CD4-positive, alpha-beta T cell treated with Interleukin-15 for 4 hours (primary cell): ENCODE measurements around the gene OPN1LW.
"Not testable (repeated sequence)": the region's sequence is repeated elsewhere in the genome, so short reads cannot be mapped to it uniquely, and the experiment has no call there.

Source experiments
- DNase-seq: peaks from one replicate; pipeline ENCODE4 v3.0.0-alpha.2; 2020; ENCODE audit warnings: low spot score

Gene OPN1LW

DNA sequence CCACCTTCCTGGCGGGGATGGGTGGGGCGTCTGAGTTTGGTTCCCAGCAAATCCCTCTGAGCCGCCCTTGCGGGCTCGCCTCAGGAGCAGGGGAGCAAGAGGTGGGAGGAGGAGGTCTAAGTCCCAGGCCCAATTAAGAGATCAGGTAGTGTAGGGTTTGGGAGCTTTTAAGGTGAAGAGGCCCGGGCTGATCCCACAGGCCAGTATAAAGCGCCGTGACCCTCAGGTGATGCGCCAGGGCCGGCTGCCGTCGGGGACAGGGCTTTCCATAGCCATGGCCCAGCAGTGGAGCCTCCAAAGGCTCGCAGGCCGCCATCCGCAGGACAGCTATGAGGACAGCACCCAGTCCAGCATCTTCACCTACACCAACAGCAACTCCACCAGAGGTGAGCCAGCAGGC is at the start of gene OPN1LW:
TSS of gene OPN1LW (plus strand) at position 234 of the 400 bp plus-strand sequence. CDS start at position 275, 41 bp downstream.
- not testable (repeated sequence) for DNase-seq

DNA sequence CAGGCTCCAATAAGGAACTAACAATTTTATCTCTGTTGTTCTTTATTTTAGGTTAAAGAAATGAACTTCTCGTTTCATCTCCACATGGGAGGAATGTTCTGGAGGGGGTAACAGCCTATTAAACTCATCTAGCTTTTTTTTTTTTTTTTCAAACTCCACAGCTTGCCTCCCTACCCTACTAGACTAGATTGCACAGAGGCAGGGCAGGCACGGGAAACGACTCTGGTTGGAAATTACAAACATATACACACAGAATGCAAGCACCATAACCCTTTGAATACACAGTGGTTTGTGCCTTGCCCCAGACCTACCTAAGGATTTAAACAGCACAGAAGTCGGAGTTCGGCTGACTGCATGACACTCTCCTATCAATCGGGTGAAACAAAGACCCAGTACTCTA is 49.2 kb upstream of the OPN1LW start:
- DNase-seq = no peak

DNA sequence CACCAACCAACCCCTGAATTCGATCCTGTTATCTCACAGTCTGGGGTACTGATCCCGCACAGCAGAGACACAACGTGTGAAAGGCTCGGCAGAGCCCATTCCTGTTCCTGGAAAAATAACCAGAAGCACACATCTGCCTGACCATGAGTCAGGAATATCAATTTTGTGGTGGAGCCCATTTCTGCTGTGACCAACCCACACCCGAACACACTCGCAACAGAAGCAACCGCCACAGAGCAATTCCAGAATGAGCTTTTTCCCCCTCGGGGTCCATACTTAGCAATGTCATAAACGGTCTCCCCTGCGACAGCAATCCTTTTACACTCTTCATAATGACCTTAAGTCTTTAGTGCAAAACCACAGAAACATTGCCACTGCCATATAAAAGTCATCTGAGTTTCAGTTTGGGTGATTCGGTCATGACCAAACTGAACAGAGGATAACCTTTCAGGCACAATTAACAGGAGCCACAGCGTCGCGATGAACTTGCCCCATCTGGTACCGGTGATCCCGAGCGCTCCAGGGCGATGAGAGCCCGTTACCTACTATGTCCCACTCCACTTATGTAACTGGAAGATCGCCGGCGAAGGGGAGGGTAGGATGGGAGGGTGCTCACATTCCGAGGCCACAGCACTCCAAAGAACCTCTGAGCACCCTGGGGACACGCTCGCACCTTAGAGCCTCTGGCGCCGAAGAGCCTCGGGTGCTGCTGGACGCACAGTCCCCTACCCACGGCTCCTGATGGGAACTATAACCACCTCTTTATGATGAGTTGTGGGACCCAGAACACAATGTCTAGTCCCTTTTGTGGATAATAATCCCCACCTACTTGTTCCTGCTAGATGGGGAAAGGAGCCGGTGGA is 47.7 kb upstream of the OPN1LW start:
- DNase-seq = no peak

DNA sequence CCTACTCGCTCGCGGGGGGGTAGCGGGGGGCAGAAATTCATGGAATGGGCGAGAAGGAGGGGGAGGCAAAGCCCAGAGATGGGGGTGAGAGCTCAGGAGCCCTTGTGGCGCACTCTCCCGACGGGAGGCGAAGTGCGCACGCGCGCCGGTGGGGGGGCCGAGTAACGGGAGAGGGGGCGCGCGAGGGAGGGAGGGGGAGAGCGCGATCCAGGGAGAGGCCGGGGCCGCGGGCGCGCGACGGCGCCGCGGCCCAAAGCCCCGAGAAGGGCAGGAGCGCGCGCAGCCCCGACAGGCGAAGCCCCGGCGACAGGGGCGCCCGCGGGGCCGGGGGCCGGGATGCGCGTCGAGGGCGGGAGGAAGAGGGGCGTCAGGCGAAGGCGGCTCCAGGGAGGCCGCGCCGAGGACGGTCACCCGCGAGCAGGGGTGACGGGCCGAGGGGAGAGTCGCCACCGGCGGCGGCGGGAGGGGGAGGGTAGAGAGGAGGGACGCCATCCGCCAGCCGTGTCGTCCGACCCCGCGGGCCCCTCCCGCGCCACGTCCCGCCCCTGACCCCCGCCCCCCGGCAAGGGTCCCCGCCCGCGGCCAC is 46.9 kb upstream of the OPN1LW start:
- peak; percentile 65 for DNase-seq

DNA sequence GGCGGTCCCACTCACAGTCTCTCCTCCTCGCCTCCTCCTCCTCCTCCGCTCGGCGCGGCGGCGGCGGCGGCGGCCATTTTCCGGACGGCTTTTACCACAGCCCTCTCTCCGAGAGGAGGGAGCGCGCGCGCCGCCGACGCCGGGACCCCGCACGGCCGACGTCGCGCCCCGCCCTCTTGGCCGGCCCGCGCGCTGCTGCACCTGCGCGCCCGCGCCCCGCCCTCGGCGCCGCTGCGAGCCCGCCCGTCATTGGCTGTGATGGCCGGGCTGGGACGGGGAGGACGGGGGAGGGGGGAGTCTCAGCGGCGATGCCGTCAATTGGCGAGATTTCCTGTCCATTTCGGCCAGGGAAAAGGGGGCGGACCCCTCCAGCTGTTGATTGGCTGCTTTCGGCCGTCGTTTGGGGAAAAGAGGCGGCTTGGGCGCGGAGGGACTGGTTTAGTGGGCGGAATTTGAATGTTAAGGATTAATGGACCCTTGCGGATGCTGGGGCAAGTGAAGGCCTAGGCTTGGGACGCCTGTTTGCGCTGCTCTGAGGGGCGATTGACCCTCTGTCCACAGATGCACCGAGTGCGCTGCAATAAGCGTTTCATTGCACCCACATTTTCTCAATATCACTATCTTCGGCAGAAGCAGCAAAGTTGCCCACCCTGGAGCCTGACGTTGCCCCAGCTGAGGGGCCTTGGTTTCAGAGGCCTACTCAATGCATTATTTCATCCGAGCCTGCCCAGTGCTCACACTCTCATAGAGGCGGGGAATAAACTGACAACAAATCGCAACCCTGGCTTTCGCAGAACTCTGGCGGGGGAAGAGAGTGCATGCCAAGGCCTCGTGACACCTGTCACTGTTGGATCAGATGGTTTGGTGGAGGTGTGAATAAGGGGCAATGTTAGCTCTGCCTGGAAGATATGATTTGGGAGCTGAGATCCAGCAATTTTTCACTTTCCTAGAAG is 46.2 kb upstream of the OPN1LW start, which contains the start of gene MECP2:
TSS of gene MECP2 (minus strand) at position 129 of the 953 bp plus-strand sequence.
- DNase-seq = peak; percentile 89

DNA sequence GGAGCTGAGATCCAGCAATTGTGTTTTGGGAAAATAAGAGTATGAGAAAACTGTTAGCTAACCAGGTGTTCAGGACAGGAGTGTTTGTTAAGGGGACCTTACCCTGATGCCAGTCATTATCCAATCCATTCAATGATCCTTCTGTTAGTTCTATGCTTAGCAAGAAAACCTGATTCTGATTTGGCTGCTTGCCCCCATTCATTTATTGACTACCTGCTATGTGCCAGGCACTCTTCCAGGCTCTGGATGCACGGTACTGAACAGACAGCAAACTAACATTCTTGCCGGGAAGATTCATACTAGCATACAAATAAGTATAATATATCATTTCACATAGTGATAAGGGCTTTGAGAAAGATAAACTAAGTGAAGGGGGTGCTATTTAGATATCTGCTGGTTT is 45.5 kb upstream of the OPN1LW start:
- DNase-seq = no peak

DNA sequence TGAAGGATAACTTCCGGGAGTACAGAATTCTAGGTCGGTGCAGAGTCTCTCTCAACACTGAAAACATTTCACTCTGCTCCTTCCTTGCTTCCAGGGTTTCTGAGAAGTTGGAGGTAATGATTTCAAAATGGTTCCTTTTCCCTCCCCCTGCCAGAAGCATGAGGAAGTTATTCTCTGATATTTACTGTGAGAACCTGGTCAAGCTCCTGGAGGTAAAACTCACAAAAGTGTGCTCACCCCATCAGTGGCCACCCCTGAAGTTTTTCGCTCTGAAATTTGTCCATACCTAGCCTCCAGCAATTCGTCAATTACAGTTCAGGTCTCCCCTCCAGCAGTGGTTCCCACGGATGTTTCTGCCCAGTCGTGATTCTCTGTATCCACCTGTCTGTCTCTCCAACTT is 30.3 kb upstream of the OPN1LW start:
- no peak for DNase-seq

DNA sequence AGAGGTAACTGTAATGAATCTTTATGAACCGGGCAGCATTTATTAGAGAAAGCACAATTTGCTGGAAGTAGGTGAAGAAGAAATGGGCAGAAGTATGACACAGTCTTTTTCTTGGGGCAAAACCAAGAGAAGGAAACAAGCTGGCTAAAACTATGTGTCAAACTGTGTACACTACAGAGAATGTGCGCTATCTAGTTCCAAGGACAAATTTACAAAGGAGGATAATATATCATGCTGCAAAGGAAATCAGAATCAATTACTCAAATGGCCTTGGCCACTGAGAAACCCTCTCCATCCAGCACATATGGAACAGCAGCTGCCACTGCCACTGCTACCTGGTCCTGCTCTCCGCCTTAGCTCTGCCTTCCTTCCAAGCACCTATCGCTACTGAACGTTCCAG is 29.4 kb upstream of the OPN1LW start:
- no peak for DNase-seq

DNA sequence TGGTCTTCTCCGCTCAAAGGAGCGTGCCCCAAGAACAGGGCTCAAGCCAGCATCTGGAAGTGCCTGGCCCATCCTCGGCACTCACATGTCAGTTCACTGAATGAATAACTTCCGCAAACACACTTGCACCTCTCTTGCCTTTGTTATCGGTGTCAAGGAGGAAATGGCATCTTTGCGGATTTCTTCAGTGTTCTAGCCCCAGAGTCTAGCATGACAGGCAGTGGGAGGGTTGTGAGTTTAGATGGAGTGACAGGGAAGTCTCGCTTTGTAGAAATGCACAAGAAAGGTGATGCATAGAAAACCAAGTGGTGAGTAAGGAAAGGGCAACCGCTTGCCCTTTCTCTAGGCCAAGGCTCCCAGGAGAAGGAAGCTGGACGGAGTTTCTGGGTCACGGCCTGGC is 29.0 kb upstream of the OPN1LW start:
- no peak for DNase-seq

DNA sequence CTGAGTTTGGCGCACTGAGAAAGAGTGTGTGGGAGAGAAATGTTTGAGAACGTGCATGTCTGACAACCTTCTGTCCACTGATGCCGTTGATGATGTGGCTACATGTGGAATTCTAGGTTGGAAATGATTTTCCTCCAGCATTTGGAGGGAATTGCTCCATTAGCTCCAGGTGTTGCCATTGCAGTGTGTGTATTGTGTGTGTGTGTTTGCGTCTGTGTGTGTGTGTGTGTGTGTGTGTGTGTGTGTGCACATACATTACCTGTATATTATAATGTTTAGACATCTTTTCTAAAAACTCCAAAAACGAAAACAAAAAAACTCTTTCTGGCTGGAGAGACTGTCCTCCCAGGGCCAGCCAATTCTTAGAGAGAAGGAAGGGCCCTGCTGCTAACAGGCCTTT is 28.3 kb upstream of the OPN1LW start:
- DNase-seq = no peak

DNA sequence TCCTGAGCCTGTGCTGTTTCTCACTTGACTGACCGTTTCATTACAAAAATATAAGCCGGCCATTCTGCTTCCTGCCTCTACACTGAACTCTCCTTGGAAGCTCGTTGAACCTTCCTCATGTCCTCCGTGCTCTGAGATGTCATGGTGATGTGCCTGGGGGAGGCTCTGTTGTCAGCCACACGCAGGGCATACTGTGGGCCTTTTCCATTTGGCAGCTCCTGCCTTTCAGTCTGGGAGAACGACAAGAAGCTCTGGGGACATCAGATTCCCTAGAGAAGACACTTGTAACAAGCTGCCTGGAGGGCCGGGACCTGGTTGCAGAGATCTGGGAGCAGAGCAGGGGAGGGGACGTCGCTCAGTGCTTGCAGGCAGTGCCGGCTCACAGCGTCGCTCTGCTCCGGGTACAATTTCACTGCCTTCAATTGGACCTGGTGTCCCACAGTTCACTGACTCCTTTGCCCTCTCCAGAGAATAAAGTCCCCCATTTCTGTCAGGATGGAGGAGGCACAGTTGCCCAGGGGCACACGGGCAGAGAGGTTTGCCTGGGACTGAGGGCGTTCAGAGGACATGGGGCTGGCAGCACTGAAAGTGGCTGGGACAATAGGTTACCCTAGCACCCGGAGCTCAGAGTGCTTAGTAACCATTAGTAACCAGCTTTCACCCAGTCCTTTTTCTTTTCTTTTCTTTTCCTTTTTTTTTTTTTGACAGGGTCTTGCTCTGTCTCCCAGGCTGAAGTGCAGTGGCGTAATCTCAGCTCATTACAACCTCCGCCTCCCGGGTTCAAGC is 27.4 kb upstream of the OPN1LW start:
- no peak for DNase-seq

DNA sequence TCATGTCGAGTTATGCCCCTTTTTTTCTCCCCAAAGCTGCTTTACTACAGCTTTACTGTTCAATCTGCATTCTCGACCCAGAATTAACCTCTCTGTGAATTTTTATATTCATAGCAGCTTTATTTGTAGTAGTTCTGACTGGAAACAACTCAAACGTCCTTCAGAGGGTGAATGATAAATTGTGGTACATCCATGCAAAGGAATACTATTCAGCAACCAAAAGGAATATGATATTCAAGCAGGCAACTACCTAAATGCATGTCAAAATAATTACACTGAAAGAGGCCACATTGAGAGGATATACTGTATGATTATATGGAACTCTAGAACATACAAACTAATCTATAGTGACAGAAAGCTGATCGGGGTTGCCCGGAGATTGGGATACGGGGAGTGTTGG is 26.5 kb upstream of the OPN1LW start:
- no peak for DNase-seq

DNA sequence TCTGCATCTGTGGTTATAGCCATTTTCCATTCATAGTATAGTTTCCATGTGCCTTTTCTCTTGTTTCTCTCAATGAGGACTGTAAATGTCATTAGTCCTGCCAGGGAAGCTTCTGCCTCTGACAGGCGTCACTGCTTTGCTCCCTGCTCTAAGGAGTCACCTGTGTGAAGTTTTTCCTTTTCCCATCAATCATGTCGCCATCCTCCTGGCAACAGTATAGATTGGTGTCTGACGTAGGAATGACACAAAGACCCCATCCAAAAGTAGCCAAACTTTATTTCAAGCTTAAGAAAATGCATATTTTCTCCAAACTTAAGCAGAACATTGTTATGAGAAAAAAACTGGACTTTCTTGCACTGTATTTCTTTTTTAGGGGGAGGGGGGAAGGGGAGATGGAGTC is 23.5 kb upstream of the OPN1LW start:
- DNase-seq = no peak

DNA sequence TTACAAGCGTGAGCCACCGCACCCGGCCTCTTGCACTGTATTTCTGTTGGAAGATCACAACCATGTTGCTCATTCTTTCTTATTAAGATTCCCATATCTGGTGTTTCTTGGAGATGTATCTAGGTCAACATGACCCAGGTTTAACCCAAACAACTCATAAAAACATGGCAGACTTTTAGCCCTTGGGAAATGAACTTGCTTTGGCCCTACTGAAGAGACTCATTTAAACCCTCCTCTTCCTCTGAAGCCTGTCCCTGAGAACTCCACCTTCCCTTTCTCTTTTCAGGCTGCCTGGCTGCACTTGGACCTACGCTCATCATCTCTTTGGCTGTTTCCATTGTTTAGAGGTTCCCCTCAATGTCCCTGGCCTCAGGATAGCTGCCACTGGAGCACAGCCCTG is 22.8 kb upstream of the OPN1LW start:
- no peak for DNase-seq

DNA sequence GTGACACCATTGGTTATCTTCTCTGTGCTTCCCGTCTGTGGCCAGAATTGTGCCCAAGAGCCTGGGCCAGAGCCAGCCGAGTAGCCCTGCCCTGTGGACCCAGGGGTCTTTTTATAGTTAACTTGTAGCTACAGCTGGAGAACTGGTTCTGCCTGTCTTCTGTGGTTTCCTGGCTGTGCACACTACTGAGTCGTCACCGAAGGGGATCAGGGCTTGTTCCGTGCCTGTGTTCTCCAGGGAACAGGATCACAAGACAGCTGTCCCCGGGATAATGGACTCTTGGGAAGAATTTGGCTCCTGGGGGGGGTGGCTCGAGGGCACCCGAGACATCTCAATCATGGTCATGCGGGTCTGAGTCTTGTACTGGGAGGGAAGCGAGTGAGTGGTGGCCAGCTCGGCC is 22.1 kb upstream of the OPN1LW start:
- no peak for DNase-seq

DNA sequence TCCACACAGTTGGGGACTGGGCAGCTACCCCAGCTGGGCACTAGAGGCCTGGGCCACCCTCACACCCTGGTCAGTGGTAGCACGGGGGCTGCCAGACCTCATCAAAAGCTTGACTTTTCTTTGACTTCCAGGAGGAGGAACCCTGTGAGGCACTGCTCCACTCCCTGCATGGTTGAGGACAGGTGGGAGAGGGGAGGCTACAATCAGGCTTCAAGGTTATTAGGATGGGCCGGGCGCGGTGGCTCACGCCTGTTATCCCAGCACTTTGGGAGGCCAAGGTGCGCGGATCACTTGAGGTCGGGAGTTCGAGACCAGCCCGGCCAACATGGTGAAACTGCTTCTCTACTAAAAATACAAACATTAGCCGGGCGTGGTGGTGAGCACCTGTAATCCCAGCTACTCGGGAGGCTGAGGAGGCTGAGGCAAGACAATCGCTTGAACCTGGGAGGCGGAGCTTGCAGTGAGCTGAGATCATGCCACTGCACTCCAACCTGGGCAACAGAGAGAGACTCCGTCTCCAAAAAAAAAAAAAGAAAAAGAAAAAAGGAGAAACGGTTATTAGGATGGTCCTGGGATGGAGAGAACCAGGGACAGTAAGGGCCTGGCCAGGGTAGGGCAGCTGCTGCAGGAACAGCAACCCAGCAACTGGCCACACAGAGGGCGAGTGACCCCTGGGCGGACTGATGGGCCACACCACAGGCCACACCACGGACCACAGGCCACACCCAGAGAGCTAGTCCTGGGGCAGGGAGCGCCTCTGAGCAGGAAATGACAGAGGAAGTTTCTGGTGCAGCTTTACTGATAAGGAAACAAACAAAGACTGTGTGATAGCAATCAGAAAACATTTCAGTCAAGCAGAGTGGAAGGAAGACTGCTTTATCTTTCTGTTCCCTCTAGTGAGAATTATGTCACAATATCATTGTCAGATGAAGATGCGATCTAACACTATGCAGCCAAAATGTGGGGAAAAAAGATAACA is 20.5 kb upstream of the OPN1LW start:
- peak; percentile 39 for DNase-seq

DNA sequence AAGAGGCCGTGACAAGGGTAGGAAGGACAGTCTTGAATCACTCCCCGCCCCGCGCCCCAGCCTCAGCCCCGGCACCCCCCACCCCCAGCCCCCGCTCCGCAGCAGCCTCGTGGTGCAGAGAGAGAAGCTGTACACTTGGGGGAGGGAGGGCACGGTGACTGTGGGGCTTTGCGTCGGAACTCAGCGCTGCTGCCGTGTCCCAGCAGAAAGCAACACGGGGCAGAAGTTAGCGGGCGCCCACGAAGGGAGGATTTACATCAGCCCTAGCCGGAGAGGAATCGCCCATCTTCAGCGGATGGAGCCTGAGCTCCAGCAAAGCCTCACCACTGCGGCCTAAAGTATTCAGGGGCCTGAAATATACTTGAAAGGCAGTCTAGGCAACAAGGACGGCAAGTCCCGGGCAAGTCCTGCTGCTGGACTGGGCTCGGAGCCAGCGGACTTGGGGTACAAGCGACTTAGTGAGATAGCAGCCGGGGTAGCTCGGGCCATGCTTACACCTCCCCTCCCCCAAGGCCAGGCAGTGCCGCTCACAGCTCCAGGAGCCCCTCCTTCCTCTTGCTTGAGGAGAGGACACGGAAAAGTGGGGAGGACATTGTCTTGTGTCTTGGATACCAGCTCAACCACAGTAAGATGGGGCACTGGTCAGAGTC is 18.5 kb upstream of the OPN1LW start:
- DNase-seq = no peak

DNA sequence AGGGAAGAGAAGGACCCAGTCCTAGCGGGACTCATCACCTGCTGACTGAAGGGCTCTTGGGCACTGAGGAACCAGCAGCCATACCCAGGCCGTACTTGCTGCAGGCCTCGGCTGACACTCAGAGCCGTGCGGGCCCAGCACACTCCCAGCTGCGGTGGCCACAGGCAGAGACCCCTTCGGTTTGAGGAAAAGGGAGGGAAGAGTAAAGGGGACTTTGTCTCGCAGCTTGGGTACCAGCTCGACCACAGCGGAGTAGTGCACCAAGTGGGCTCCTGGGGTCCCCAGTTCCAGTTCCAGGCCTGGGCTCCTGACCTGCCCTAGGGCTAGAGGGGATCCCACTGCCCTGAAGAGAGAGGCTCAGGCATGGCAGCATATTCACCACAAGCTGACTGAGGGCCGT is 17.9 kb upstream of the OPN1LW start:
- no peak for DNase-seq

DNA sequence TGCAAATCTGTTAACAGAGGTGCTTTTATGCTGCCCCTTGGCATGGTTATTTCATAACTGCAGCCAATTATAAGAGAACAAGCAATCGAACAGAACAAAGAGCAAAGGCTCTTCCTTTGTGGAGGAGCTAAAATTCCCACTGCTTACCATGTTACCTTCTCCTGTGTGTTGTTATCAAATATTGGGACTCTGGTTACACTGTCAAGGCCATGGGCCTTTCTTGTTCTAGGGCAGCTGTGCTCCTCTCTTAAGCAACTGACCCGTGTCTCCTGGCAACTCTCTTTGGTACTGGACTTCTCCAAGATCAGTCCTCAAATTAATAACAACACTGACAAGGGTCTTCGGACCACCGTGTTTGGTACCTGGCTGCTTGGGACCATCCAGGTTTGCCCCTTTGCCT is 12.1 kb upstream of the OPN1LW start:
- DNase-seq = no peak

DNA sequence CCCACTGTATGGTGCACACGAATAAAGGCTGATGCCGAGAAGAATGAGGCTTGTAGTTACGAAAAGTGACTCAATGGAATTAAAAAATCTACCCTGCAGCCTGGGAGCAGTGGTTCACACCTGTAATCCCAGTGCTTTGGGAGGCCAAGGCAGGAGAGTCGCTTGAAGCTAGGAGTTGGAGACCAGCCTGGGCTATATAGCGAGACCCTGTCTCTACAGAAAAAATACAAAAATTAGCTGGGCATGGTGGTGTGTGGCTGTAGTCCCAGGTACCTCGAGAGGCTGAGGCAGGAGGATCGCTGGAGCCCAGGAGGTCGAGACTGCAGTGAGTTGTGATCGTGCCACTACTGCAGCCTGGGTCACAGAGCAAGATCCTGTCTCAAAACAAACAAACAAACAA is 11.7 kb upstream of the OPN1LW start:
- no peak for DNase-seq
